Gastrocnemius medialis (tissue), 4 donors: ENCODE data around the gene AKAP8. TPM values are rescaled to one million over a fixed set of nuclear protein-coding genes. Genes with fewer than 3 reads are reported as not detected.
"Not testable (repeated sequence)": the region's sequence is repeated elsewhere in the genome, so short reads cannot be mapped to it uniquely, and the experiment has no call there.

ENCODE experiments used
- ATAC-seq, 2 donors: fragments of 150-250 bp; one replicate each; pipeline ENCODE4 v1.9.1; 2016
- DNase-seq, 2 donors: peaks; one replicate each; pipeline ENCODE4 v3.0.0-alpha.2; 2019
- H3K27ac ChIP-seq, 4 donors: fragments of 200-600 bp; sonication (generic); 1 replicate in 1 of 4; 2 replicates in 3 of 4; pipeline ENCODE4 v1.5.1; 2016 to 2018; ENCODE audit warnings: mild to moderate bottlenecking in 2 of 4, moderate library complexity in 1 of 4
- H3K27me3 ChIP-seq, 3 donors: fragments of 200-600 bp; sonication (generic) in 2 of 3; 1 replicate in 1 of 3; 2 replicates in 2 of 3; pipeline versions ENCODE4 v1.5.1 to v1.6.0; 2016 to 2019; ENCODE audit warnings: mild to moderate bottlenecking in 1 of 3, moderate library complexity in 1 of 3
- H3K36me3 ChIP-seq, 2 donors: fragments of 200-600 bp; sonication (generic) in 1 of 2; one replicate each; pipeline ENCODE4 v1.5.1; 2017 to 2018
- H3K4me1 ChIP-seq, 2 donors: fragments of 200-600 bp; sonication (generic) in 1 of 2; one replicate each; pipeline ENCODE4 v1.5.1; 2016 to 2017; ENCODE audit warnings: mild to moderate bottlenecking in 2 of 2
- H3K4me3 ChIP-seq, 4 donors: fragments of 200-600 bp; sonication (generic) in 3 of 4; 1 replicate in 1 of 4; 2 replicates in 3 of 4; pipeline ENCODE4 v1.5.1; 2016 to 2019; ENCODE audit warnings: mild to moderate bottlenecking in 2 of 4
- H3K9me3 ChIP-seq, 3 donors: fragments of 200-600 bp; sonication (generic) in 2 of 3; 1 replicate in 1 of 3; 2 replicates in 2 of 3; pipeline ENCODE4 v1.5.1; 2016 to 2019
- CTCF ChIP-seq, 5 experiments: fragments of 450-650 bp in 3 of 5; fragments of 200-600 bp in 2 of 5; sonication (generic) in 2 of 5; IDR thresholded peaks in 4 of 5; conservative IDR thresholded peaks in 1 of 5; 1 replicate in 4 of 5; 2 replicates in 1 of 5; pipeline ENCODE4 v1.5.1; 2016 to 2019; ENCODE audit warnings: antibody characterized with exemption in 5 of 5, mild to moderate bottlenecking in 3 of 5, moderate library complexity in 3 of 5
- POLR2A ChIP-seq, 2 donors: fragments of 450-650 bp; IDR thresholded peaks; one replicate each; pipeline ENCODE4 v1.6.1; 2017; ENCODE audit warnings: antibody characterized with exemption in 2 of 2, mild to moderate bottlenecking in 2 of 2, moderate library complexity in 2 of 2
- in situ Hi-C, 4 donors: fragments of 200-750 bp; cut with MboI; loops; one replicate each; pipeline versions ENCODE4 v1.15.0 to v1.8.0; 2017; ENCODE audit warnings: low sequenced_read_pairs in 4 of 4
- intact Hi-C: fragments of 100-400 bp; cut with DNase I; formaldehyde crosslinking; loops from one replicate; pipeline ENCODE4 v1.15.1; 2023; ENCODE audit warnings: low total_unique reads
- total RNA-seq, 4 donors: library from RNA; depleted of rRNA; stranded (reverse); fragments of >200 nt; gene quantifications; one replicate each; pipeline versions ENCODE4 v1.1.0 to v1.2.3, GENCODE V29; 2016

AKAP8 gene
- total RNA-seq, 4 donors from 2014 or later = 26.0 to 41.5 (median 27.5) TPM

GRCh38 chr19:15367439-15367838, 12.1 kb downstream of the AKAP8 start:
- Histone ChIP-seq H3K27me3 (no peaks in the 10 kb centered on the region), H3K27ac (no peak overlapping the region), H3K4me1 (peaks cover 0 to 3% of the 10 kb centered on the region in 2 donors), H3K36me3 (peaks cover 5 to 77% of the 10 kb centered on the region in 2 donors), H3K4me3 (no peak overlapping the region), H3K9me3 (no peaks in the 10 kb centered on the region)
- intact Hi-C loops (no loop called here), in situ Hi-C loops (loop anchor here in 2 of 4 donors (25.0 kb wide), 2 partner anchors 105 to 195 kb away; no protein-coding TSS in a partner anchor)
- TF ChIP-seq POLR2A (IDR thresholded peaks at IDR 0.05) = no peak
- TF ChIP-seq CTCF (IDR thresholded peaks at IDR 0.05 in 4 of 5, conservative IDR thresholded peaks at IDR 0.05 in 1 of 5) = no peak
- ATAC-seq (peak in 1 of 2 donors; percentile 30), DNase-seq (no peak)

GRCh38 chr19:15365264-15365663, 14.3 kb downstream of the AKAP8 start:
- Histone ChIP-seq H3K4me1 (no peaks in the 10 kb centered on the region), H3K9me3 (no peaks in the 10 kb centered on the region), H3K4me3 (no peak overlapping the region), H3K36me3 (peaks cover 5 to 75% of the 10 kb centered on the region in 2 donors), H3K27ac (no peak overlapping the region), H3K27me3 (no peaks in the 10 kb centered on the region)
- intact Hi-C loops (no loop called here), in situ Hi-C loops (loop anchor here in 2 of 4 donors (25.0 kb wide), 2 partner anchors 103 to 197 kb away; no protein-coding TSS in a partner anchor)
- DNase-seq (no peak), ATAC-seq (no peak)
- no peak for TF ChIP-seq POLR2A (IDR thresholded peaks at IDR 0.05)
- TF ChIP-seq CTCF (IDR thresholded peaks at IDR 0.05 in 4 of 5, conservative IDR thresholded peaks at IDR 0.05 in 1 of 5) = no peak

- H3K4me3 ChIP-seq, H3K4me1 ChIP-seq, intact Hi-C loops, H3K27me3 ChIP-seq, DNase-seq, H3K9me3 ChIP-seq, H3K27ac ChIP-seq, ATAC-seq: not testable (repeated sequence)
- in situ Hi-C loops = loop anchor here in 2 of 4 donors (25.0 kb wide), 2 partner anchors 101 to 199 kb away; no protein-coding TSS in a partner anchor
- H3K36me3 ChIP-seq = peaks cover 5 to 75% of the 10 kb centered on the region in 2 donors
Measured at GRCh38 chr19:15363791-15364190, 15.8 kb downstream of the AKAP8 start.

GRCh38 chr19:15363048-15363447, 16.5 kb downstream of the AKAP8 start:
- H3K9me3 ChIP-seq, ATAC-seq, DNase-seq: not testable (repeated sequence)

GRCh38 chr19:15360015-15360414, 19.6 kb downstream of the AKAP8 start:
- H3K4me3 ChIP-seq, intact Hi-C loops, H3K4me1 ChIP-seq, ATAC-seq, H3K9me3 ChIP-seq, DNase-seq, H3K27me3 ChIP-seq: not testable (repeated sequence)
- Histone ChIP-seq H3K27ac (peak overlapping the region in 1 of 4 donors; percentile 13), H3K36me3 (peaks cover 0 to 79% of the 10 kb centered on the region in 2 donors)
- in situ Hi-C loops = loop anchor here in 2 of 4 donors (25.0 kb wide), 2 partner anchors 98 to 202 kb away; no protein-coding TSS in a partner anchor

More at GRCh38 chr19:15363048-15363447, 16.5 kb downstream of the AKAP8 start:
- H3K27me3 ChIP-seq, H3K4me1 ChIP-seq, intact Hi-C loops, H3K27ac ChIP-seq, H3K4me3 ChIP-seq: not testable (repeated sequence)
- H3K36me3 ChIP-seq = peaks cover 5 to 75% of the 10 kb centered on the region in 2 donors
- in situ Hi-C loops = loop anchor here in 2 of 4 donors (25.0 kb wide), 2 partner anchors 101 to 199 kb away; no protein-coding TSS in a partner anchor

- ATAC-seq = no peak
- Histone ChIP-seq H3K4me1 (no peaks in the 10 kb centered on the region), H3K9me3 (no peaks in the 10 kb centered on the region), H3K27me3 (no peaks in the 10 kb centered on the region), H3K36me3 (peaks cover 0 to 81% of the 10 kb centered on the region in 2 donors), H3K4me3 (no peak overlapping the region), H3K27ac (peak overlapping the region in 1 of 4 donors; percentile 5)
- DNase-seq = no peak
- intact Hi-C loops (no loop called here), in situ Hi-C loops (loop anchor here in 2 of 4 donors (25.0 kb wide), 2 partner anchors 97 to 203 kb away; no protein-coding TSS in a partner anchor)
- no peak for TF ChIP-seq POLR2A (IDR thresholded peaks at IDR 0.05)
- no peak for TF ChIP-seq CTCF (IDR thresholded peaks at IDR 0.05 in 4 of 5, conservative IDR thresholded peaks at IDR 0.05 in 1 of 5)
Measured at GRCh38 chr19:15358918-15359317, 20.7 kb downstream of the AKAP8 start.
